Heart left ventricle (tissue), 13 donors: ENCODE measurements around the gene TAT.

Experiments
- CTCF ChIP-seq, 12 donors: fragments of 200-600 bp; sonication (generic) in 4 of 12; IDR thresholded peaks; one replicate each; pipeline versions ENCODE4 v1.5.0 to v1.8.0; 2018 to 2022; ENCODE audit warnings: antibody characterized with exemption in 12 of 12, mild to moderate bottlenecking in 5 of 12
- POLR2A ChIP-seq, 2 donors: fragments of 450-650 bp; IDR thresholded peaks; one replicate each; pipeline ENCODE4 v1.6.1; 2017; ENCODE audit warnings: antibody characterized with exemption in 2 of 2, mild to moderate bottlenecking in 2 of 2, moderate library complexity in 2 of 2
- donor health status: ischemic (EF 13 %, LVEDD 7.1; RV severe dilation, severe dysfunction).
- donor health status: DM: no; HTN: yes; CAD: no.
- donor health status: DM: no; HTN: no; CAD: no.
- donor health status: ischemic (EF 25% LVEDD 6.9; RV normal size, moderate dysfunction).
- donor health status: ischemic (EF 25% LVEDD 5.7; RV mildly dilated, moderate dysfunction).
- donor health status: ischemic (EF 35%, LVEDD 5.7; RV mildly dilated, moderate dysfunction).
- donor health status: nonischemic (EF 11% LVEDD 7.7; RV severe dilation, severe dysfunction).
- donor health status: DM: yes; HTN: yes; CAD: no.
- donor health status: PGD.
- donor health status: ischemic (EF 29% LVEDD 5.4; RV normal size, mild dysfunction).
- donor health status: nonischemic (EF 23%, LVEDD 6.1; RV moderate dilation, normal function).

GRCh38 chr16:71532366-71532765 is 44.5 kb downstream of the TAT start:
- TF ChIP-seq CTCF (IDR thresholded peaks at IDR 0.05) = no peak
- TF ChIP-seq POLR2A (IDR thresholded peaks at IDR 0.05) = no peak
